Lower lobe of right lung (tissue), 2 donors: ENCODE measurements around the gene ARMCX1. TPM values are rescaled to one million over a fixed set of nuclear protein-coding genes. Genes with fewer than 3 reads are reported as not detected.
"Not testable (repeated sequence)": the region's sequence is repeated elsewhere in the genome, so short reads cannot be mapped to it uniquely, and the experiment has no call there.

ENCODE experiments used
- ATAC-seq, 2 donors: fragments of 200-7000 bp; cut with Tn5 transposase; one replicate each; pipeline ENCODE4 v1.9.1; 2020 to 2022; ENCODE audit warnings: mild to moderate bottlenecking in 2 of 2, moderate library complexity in 2 of 2
- DNase-seq: peaks from one replicate; pipeline ENCODE4 v3.0.0-alpha.2; 2020
- H3K27ac ChIP-seq: fragments of 200-600 bp; one replicate; pipeline ENCODE4 v1.8.0; 2022
- H3K27me3 ChIP-seq: fragments of 200-600 bp; one replicate; pipeline ENCODE4 v1.8.0; 2022; ENCODE audit warnings: low read depth
- H3K36me3 ChIP-seq: fragments of 200-600 bp; one replicate; pipeline ENCODE4 v1.8.0; 2022; ENCODE audit warnings: mild to moderate bottlenecking
- H3K4me1 ChIP-seq: fragments of 200-600 bp; one replicate; pipeline ENCODE4 v1.8.0; 2022
- H3K4me3 ChIP-seq: fragments of 200-600 bp; one replicate; pipeline ENCODE4 v1.8.0; 2022; ENCODE audit warnings: mild to moderate bottlenecking
- H3K9me3 ChIP-seq: fragments of 200-600 bp; one replicate; pipeline ENCODE4 v1.8.0; 2022
- CTCF ChIP-seq: fragments of 200-600 bp; IDR thresholded peaks from one replicate; pipeline ENCODE4 v1.8.0; 2022; ENCODE audit warnings: antibody characterized with exemption, mild to moderate bottlenecking
- intact Hi-C: fragments of 100-400 bp; cut with DNase I; formaldehyde crosslinking; loops from one replicate; pipeline ENCODE4 v1.11.0; 2022
- total RNA-seq: library from RNA; stranded (reverse); fragmentation: NEBNext Ultra II Directional; extraction: Animal tissue kit (Norgen Biotek cat#: 25700); gene quantifications from one replicate; pipeline ENCODE4 v1.2.1, GENCODE V29; 2021
- donor health status: DM: no; HTN: yes; CAD: no; lungs with severe emphysema.

The ARMCX1 gene
- total RNA-seq, 1 donor from 2014 or later: 18.8 TPM

- Histone ChIP-seq H3K36me3 (peaks cover 12% of the 10 kb centered on the region), H3K4me3 (peak overlapping the region; percentile 61), H3K27me3 (no peaks in the 10 kb centered on the region), H3K4me1 (no peaks in the 10 kb centered on the region), H3K27ac (peak overlapping the region; percentile 76), H3K9me3 (no peaks in the 10 kb centered on the region)
- DNase-seq (peak; percentile 52), ATAC-seq (peak; percentile 80 to 90)
- TF ChIP-seq CTCF: no peak
- intact Hi-C loops: no loop called here
Observed at GRCh38 chrX:101550751-101551379, 518 bp downstream of the ARMCX1 start.

- Histone ChIP-seq H3K27ac (no peak overlapping the region), H3K27me3 (no peaks in the 10 kb centered on the region), H3K9me3 (no peaks in the 10 kb centered on the region), H3K4me3 (peak overlapping the region; percentile 61), H3K4me1 (no peaks in the 10 kb centered on the region), H3K36me3 (peaks cover 12% of the 10 kb centered on the region)
- intact Hi-C loops: no loop called here
- DNase-seq (no peak), ATAC-seq (no peak)
- TF ChIP-seq CTCF: no peak
Observed at GRCh38 chrX:101551380-101551767, 1.0 kb downstream of the ARMCX1 start.

- Histone ChIP-seq H3K4me1 (no peaks in the 10 kb centered on the region), H3K9me3 (no peaks in the 10 kb centered on the region), H3K27ac (no peak overlapping the region), H3K4me3 (no peak overlapping the region), H3K36me3 (peaks cover 12% of the 10 kb centered on the region), H3K27me3 (no peaks in the 10 kb centered on the region)
- intact Hi-C loops: no loop called here
- ATAC-seq (no peak), DNase-seq (no peak)
- TF ChIP-seq CTCF: no peak
Observed at GRCh38 chrX:101552714-101553113, 2.4 kb downstream of the ARMCX1 start.

- H3K27me3 ChIP-seq: no peaks in the 10 kb centered on the region
- H3K36me3 ChIP-seq: no peaks in the 10 kb centered on the region
- no peak for ATAC-seq
- H3K4me1 ChIP-seq: no peaks in the 10 kb centered on the region
- H3K9me3 ChIP-seq: no peaks in the 10 kb centered on the region
- intact Hi-C loops: no loop called here
- no peak overlapping the region for H3K4me3 ChIP-seq
- TF ChIP-seq CTCF: no peak
- H3K27ac ChIP-seq: no peak overlapping the region
- no peak for DNase-seq
Observed at GRCh38 chrX:101564651-101565050, 14.3 kb downstream of the ARMCX1 start.

GRCh38 chrX:101595739-101596419 is 45.5 kb downstream of the ARMCX1 start:
- Histone ChIP-seq H3K36me3 (no peaks in the 10 kb centered on the region), H3K9me3 (no peaks in the 10 kb centered on the region), H3K4me1 (no peaks in the 10 kb centered on the region), H3K27ac (no peak overlapping the region), H3K4me3 (no peak overlapping the region), H3K27me3 (no peaks in the 10 kb centered on the region)
- no peak for DNase-seq
- intact Hi-C loops: loop anchor here (10.0 kb wide), 1 partner anchor 199 kb away; no protein-coding TSS in a partner anchor
- peak; percentile 74 to 82 for ATAC-seq
- peak; percentile 54 for TF ChIP-seq CTCF

- intact Hi-C loops: loop anchor here (10.0 kb wide), 1 partner anchor 195 kb away; no protein-coding TSS in a partner anchor
- ATAC-seq: peak in 1 of 2 donors; percentile 17
- H3K4me3 ChIP-seq: not testable (repeated sequence)
Observed at GRCh38 chrX:101599592-101599991, 49.2 kb downstream of the ARMCX1 start.

More at GRCh38 chrX:101599592-101599991, 49.2 kb downstream of the ARMCX1 start:
- DNase-seq, H3K9me3 ChIP-seq, H3K27me3 ChIP-seq, H3K4me1 ChIP-seq, H3K27ac ChIP-seq, H3K36me3 ChIP-seq: not testable (repeated sequence)
